GM12865 (cell line): ENCODE measurements around the gene ACOT12.

Experiments used
- DNase-seq: peaks from one replicate; pipeline ENCODE4 v3.0.0; 2010; ENCODE audit warnings: low read depth
- H3K4me3 ChIP-seq: 2 replicates; pipeline ENCODE4 v1.5.1; 2011; ENCODE audit warnings: mild to moderate bottlenecking, low read depth, low read length, control low read depth
- TF ChIP-seq, protein P1 (sequence below): IDR thresholded peaks from 2 replicates; pipeline ENCODE4 v1.5.1; 2011; ENCODE audit warnings: low read length, control low read depth, low read depth, inconsistent platforms; ENCODE audit not compliant: insufficient read depth; ENCODE audit errors: missing control alignments

Gene ACOT12

DNA sequence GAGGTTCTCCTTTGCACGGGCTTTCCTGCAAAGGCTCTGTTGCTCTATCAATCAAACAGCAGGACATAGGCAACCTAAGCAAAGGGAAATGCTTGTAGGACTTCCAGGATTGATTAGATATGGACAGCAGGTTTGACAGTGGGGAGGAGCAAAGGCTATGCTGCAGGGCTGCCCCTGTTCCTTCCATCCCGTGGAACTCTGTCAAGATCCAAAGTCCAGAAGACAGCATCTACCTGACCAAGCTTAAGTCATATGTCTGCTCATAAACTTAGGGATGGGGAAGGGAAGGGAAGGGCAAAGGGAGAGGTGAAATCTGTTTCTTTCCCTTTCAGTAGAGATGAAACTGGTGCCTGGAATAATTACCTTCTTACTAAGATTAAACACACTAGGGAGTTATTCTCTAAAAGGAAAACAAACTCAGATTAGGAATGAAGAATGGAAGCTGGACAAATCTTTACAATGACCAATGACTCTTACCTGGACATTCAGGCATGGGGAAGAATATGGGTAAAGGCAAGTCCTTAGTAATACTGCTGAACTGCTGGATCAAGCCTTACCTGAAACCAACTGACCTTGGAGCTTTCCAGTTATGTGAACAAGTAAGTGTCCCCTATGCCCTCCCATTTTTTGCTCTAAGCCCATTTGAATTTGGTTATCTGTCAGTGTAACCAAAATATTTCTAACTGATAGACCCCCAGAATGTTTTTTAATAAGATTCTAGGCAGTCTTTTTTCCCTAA lies 8.4 kb upstream of the ACOT12 start:
- TF ChIP-seq, protein P1, sequence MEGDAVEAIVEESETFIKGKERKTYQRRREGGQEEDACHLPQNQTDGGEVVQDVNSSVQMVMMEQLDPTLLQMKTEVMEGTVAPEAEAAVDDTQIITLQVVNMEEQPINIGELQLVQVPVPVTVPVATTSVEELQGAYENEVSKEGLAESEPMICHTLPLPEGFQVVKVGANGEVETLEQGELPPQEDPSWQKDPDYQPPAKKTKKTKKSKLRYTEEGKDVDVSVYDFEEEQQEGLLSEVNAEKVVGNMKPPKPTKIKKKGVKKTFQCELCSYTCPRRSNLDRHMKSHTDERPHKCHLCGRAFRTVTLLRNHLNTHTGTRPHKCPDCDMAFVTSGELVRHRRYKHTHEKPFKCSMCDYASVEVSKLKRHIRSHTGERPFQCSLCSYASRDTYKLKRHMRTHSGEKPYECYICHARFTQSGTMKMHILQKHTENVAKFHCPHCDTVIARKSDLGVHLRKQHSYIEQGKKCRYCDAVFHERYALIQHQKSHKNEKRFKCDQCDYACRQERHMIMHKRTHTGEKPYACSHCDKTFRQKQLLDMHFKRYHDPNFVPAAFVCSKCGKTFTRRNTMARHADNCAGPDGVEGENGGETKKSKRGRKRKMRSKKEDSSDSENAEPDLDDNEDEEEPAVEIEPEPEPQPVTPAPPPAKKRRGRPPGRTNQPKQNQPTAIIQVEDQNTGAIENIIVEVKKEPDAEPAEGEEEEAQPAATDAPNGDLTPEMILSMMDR, result no peak
- H3K4me3 ChIP-seq, result no peak overlapping the region
- no peak for DNase-seq

DNA sequence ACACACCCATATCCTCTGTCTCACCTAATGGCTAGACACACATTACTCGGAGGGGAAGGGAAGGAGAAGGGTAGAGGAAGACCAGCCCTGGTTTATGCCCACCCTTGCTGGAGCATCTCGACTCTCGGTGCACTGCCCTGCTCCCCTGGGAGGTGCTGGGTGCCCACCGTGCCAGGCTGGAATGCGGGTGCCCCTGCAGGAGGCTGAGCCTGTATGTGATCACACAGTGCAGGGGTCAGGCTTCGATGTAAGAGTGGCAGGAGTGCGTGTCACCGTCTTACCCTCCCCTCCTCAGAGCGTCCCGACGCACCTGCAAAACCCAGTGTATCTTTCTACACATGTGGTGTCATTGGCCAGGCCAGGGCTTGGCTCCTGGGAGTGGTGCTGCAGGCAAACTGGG lies 7.3 kb upstream of the ACOT12 start:
- DNase-seq, result no peak
- TF ChIP-seq, protein P1, result no peak
- no peak overlapping the region for H3K4me3 ChIP-seq

DNA sequence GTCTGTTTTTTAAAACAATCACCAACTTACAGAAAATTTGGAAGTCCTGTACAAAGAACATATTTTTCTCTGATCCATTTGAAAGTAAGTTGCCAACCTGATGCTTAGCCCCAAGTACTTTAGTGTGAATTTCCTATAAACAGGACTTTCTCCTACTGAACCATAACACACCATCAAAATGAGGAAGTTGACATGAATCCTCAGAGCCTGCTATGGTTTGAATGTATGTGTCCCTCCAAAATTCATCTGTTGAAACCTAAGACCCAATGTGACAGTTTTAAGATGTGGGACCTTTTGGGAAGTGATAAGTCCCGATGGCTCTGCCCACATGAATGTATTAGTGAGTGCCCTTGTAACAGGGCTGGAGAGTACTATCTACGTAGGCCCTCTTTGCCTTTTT lies 6.4 kb upstream of the ACOT12 start:
- DNase-seq, result no peak
- H3K4me3 ChIP-seq, result no peak overlapping the region
- TF ChIP-seq, protein P1, result no peak

DNA sequence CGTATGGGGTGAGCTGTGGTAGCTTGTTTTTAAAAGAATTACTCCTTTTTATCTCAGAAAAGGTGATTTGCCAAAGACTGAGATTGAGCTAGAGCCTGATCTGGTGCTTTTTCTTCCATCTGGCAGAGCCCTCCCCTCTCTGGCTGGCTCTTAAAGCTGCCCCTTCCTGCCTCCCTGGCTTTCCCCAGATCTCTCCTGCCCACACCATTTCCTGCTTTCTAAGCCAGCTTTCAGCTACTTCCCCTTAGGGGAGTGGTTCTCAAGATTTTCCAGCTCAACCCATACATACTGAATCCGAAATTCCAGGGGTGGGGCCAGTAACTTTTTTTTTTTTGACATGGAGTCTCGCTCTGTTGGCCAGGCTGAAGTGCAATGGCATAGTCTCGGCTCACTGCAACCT lies 4.8 kb upstream of the ACOT12 start:
- H3K4me3 ChIP-seq, result no peak overlapping the region
- DNase-seq, result no peak
- TF ChIP-seq, protein P1, result no peak

DNA sequence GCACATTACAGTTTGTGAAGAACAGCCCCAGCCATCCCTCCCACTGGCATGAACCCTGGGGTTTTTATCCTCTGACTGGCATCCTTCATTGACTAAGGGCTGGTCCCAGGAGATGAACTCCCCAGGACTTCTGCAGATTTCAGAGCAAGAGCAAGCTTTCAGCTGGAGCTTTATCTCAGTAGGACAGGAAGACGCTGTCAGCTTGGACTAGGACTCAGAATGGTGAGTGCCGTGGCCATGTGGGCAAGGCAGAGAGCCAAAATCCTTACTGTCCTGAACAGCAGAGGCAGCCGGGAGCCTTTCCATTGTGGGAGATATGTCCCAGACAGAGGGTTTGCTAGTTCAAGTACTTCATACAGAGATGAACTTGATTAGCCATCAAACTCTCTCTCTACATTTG lies 3.2 kb upstream of the ACOT12 start:
- no peak for DNase-seq
- TF ChIP-seq, protein P1, result no peak
- no peak overlapping the region for H3K4me3 ChIP-seq

DNA sequence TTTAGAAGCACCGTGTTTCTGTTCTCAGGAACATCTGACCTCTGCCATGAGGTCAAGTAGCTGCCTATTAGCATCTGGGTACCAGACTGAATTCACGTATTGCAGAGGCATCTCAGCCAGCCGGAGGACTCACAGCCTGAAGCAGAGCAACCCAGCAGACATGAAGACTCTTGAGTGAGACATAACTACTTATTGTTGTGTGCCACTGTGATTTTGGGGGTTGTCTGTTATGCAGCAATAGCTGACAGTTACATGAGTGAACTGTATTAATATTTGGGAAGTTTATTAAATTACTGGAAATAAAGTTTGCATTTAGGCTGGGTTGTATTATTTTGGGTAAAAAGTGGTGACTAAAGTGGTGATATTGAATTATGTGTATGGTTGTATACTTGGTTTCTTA lies 1.3 kb upstream of the ACOT12 start:
- no peak overlapping the region for H3K4me3 ChIP-seq
- TF ChIP-seq, protein P1, result no peak
- no peak for DNase-seq

DNA sequence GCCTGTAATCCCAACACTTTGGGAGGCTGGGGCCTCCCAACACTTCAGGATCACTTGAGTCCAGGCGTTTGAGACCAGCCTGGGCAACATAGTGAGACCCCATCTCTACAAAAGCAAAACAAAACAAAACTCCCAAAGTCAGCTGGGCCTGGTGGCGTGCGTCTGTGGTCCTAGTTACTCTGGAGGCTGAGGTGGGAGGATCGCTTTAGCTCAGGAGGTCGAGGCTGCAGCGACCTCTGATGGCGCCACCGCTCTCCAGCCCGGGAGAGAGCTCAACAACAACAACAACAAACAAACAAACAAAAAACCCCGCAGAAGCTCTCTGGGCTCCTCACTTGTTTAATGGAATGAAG lies 528 bp downstream of the ACOT12 start:
- H3K4me3 ChIP-seq, result no peak overlapping the region
- TF ChIP-seq, protein P1, result no peak
- no peak for DNase-seq
